Medulla oblongata (tissue), 1 donor: ENCODE measurements around the gene MAP2K6.
A peak's percentile ranks its signal among the peaks of the same experiment; 100 is the strongest.

Experiments used
- DNase-seq: peaks from one replicate; pipeline ENCODE4 v3.0.0-alpha.2; 2015; ENCODE audit errors: extremely low spot score

MAP2K6 gene

DNA sequence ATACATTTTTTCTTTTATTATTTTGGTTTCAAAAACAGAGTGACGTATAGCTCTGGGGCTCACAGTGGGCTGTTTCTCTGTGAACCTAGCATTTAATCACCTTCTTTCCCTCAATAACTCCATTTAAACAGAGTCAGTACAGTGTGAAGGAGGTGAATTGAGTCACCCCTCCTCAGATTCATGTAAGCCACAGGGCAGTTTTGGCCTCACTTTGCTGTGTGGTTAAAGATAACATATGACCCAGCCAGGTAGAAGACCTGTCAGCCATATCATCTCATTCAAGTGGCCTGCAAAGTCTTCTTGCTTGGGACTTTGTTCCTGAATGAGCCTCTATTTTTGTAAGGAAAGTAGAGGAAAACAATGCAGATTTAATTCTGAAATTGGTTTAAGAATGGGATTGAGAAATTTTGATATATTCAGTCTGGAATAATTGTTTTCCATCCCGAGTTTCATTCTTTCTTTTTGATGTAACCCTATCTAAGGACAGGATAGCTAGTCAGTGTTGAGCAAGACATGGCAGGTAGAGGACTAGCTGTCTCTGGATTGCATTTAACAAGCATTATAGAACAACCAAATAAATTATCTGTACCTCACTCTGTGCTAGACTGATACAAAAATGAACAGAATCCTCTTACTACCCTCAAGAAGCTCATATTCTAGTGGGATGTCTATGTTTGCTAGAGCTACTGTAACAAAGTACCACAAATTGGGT, 13.1 kb downstream of the MAP2K6 start:
- DNase-seq: no peak

DNA sequence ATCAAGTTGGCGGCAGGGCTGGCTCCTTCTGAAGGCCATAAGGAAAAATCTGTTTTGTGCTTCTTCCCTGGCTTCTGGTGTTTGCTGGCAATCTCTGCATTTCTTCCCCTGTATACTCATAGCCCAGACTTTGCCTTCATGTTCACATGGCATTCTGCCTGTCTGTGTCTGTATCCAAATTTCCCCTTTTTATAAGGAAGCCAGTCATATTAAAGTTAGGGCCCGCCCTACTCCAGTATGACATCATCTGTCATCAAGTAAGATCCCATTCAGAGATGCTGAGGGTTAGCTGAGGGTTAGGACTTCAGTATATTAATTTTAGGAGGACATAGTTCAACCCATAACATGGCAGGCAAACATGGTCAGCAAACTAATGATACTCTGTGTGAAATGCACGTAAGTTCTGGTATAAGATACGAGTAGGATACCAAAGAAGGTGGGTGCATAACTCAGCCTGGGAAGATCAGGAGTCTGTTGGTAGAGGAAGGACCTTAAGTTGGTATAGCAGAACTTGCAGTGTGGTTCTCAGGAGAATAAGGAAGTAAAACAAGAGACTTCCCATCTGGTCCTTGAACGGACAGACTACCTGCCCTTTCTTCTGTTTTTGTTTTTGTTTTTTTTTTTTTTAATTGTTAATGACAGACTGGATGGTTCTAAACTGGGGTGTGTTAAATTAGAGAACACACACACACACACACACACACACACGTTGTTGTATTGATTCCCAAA, 13.9 kb downstream of the MAP2K6 start:
- DNase-seq: peak; percentile 60

DNA sequence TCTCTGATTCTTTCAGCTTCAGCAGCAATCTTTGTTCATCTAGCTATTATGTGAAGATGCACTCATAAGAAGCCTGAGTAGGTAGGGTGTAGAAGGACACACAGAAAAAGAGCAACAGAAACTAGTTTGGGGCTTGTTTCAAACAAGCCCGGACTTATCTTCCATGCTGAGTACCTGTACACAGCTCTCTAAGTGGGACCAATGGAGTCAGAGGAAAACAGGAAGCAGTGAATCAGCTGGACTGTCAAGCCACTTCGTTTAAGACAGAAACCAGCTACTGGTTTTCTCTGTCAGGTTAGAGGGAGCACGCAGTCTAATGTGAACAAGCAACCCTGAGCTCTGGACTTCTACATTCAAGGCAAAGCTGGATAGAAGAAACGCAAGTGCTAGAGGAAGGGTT, 16.0 kb downstream of the MAP2K6 start:
- no peak for DNase-seq

DNA sequence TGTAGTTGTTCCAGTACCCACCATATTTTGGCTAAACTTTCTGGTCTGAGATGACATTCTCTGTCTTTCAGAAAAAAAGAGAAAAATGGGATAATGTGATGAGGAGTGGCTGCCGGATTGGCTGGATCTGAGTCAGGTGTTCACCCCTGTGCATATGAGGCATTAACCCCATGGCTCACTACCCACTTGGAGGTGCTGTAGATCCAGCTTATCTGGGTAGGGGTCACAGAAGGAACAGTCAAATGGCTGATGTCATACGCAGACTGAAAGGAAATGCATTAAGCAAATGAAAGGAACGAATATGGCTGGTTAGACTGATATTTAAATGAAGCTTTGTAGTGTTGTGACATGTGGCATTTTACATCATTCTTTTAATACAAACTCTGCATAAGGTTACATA, 17.3 kb downstream of the MAP2K6 start:
- no peak for DNase-seq

GRCh38 chr17:69433093-69433492, 18.6 kb downstream of the MAP2K6 start:
- no peak for DNase-seq

DNA sequence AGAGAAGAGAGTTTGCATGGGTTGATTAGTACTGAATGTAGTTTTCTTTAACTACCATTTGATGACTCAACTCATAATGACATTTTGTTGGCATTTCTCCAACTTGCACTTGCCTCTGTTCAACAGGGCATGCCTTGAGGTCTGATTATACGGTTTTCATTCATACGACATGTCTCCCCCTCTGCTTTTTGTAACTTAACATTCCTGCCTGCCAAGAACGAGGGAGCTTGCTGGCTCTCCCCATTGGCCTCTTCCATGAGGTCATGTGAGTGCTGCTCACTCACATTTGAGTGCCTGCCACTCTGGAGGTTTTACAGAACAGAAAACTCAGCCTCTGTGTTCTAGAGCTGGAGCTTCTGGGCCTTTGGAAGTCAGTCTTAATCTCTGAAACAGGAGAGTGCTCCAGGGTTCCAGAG, 19.7 kb downstream of the MAP2K6 start:
- DNase-seq: peak; percentile 77

- DNase-seq: no peak
Observed at GRCh38 chr17:69435971-69436696, 21.6 kb downstream of the MAP2K6 start.

DNA sequence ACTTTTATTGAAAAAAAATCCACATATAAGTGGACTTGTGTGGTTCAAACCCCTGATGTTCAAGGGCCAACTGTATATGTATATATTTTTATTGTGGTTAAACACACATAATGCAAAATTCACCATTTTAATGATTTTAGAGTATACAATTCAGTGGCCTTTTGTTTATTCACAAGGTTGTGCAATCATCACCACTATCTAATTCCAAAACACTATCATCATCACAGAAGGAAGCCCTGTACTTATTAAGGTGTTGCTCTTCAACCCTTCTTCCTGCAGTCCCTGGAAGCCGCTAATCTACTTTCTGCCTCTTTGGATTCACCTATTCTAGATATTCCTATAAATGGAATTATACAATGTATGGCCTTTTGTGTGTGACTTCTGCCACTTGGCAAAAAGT, 23.0 kb downstream of the MAP2K6 start:
- DNase-seq: no peak

DNA sequence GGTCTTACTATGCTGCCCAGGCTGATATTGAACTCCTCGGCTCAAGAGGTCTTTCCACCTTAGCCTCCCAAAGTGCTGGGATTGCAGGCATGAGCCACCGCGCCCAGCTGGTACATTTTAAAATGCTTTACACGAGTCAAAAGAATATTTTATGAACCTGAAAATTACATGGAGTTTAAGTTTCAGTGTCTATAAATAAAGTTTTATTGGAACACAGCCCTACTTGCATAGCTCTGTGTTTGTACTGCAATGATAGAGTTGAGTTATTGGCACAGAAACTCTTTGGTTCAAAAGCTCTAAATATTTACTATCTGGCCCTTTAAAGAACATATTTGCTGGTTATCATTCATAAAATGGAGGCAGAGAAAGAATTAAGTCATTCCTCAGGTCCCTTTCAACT, 24.3 kb downstream of the MAP2K6 start:
- no peak for DNase-seq

DNA sequence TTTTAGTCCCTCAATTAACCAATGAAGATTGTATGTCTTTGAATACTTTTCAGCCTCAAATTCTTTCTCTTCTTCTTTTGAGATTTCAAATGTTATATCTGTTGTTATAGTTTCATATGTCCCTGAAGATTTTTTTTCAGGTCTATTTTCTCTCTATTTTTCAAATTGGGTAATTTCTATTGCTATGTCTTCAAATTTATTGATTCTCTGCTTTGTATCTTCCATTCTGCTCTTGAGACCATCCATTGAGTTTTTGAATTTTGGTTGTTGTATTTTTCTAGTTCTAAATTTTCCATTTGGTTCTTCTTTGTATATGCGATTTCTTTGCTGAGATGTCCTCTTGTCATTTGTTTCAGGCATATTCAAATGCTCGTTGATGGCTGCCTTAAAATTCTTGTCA, 26.7 kb downstream of the MAP2K6 start:
- DNase-seq: no peak

DNA sequence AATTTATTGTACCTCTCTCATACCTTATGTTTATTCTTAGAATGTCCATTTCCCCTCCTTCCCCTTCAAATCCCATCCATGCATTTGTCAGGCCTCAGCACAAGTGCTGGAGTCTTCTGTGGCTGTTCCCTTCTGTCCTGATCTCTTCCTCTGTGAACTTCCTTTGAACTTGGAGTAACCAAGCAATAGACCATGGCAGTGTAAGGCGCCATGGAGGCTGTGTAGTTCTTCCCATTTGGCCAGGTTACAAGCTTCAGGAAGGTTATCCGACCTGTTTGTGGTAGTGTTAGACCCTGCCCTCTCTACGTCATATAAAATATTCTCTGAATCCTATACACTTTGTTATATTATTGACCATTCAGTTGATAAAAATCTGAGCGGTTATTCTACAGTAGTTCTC, 28.6 kb downstream of the MAP2K6 start:
- DNase-seq: no peak

DNA sequence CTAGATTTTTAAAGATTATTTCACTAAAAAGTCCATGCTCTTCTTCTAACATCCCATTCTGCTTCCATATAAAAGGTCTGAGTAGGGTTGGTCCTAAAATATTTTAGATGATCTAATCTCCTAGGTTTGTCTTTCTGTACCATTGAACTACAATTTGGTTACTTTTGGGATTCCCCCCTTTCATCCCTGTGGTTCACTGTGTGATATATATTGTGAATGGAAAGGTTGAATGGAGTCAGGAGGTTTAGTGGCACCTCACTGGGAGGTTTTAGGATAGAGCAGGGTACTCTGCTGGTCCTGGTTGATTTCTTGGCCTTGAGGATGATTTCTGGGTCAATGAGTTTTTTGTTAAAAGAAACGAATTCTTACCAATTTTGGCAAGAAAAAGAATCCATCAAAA, 29.5 kb downstream of the MAP2K6 start:
- DNase-seq: no peak

DNA sequence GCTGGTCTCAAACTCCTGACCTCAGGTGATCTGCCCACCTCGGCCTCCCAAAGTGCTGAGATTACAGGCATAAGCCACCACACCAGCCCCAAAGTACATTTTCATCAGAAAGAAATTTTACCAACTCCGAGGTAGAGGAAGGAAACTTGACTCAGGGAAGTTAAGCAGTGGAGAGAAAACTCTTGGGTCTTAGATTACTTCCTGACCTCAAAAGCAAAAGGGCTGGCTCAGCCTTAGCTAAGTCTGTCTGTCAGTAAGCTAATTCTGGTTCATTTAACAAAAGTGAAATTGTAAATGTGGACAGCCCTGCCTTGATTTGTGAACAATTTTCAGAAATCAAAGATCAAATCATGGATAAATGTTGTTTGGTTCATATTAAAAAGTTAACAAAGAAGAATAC, 30.6 kb downstream of the MAP2K6 start:
- no peak for DNase-seq

DNA sequence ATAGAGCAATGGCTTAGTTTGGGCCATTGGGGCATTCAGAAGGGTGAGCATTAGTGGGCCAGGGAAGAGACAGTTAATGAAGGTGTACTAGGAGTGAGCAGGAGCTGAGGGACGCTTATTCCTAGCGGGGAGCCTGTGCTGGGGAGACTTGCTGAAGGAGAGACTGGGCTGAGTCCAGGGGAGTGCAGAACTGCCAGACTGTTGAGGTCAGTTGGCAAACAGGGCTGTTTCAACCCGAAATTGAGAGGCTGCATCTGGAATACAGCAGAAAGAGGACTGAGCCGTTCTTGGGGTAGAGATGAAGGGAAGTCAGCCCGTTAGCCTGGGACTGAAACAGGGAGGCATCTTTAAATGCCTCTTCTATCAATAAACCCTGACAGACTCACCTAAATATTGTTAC, 33.2 kb downstream of the MAP2K6 start:
- DNase-seq: peak; percentile 75

DNA sequence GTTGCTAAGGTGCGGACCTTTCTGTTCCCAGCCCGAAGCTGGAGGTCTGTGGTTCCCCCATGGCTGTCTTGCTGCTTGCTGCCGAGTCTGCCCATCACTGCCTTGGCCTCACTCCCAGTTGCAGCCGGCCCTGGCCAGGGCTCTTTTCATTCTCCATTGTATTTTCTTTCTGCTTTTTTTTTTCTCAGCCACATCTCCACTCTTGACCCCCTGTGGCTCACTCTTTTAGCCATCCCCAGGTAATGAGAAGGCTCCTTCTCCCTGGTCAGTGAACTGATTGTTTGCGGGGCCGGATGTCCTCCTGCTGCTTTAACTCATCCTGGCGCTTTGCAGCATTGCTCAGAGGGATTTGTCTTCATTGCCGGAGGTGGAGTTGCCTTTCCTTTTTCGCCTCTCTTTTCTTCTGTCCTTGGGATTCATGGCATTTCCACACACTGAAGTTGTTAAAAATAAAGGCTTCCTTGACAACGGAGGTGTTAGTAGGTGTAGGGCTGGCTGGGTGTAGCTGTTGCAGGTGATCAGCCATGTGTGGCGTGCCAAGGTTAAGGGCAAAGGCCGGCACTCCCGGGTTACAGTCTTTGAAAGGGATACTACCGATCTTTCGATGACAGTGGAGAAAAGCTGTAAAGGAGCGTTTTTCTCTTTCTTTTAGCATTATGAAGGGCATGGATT, 34.1 kb downstream of the MAP2K6 start:
- peak; percentile 86 for DNase-seq

DNA sequence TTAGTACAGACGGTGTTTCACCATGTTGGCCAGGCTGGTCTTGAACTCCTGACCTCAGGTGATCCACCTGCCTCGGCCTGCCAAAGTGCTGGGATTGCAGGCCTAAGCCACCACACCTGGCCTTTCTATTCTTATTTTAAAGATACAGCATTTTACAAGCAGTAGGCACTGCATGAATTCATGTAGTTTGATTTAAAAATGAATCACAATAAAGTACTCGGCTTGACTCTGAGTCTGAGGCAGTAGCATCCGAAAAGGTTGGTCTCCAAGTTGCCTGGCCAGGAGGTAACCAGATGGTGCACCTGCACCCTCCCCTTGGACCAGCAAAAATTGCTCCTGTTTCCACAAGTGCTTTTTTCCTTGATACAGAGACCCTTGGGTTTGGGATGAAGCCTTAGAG, 35.6 kb downstream of the MAP2K6 start:
- DNase-seq: no peak

DNA sequence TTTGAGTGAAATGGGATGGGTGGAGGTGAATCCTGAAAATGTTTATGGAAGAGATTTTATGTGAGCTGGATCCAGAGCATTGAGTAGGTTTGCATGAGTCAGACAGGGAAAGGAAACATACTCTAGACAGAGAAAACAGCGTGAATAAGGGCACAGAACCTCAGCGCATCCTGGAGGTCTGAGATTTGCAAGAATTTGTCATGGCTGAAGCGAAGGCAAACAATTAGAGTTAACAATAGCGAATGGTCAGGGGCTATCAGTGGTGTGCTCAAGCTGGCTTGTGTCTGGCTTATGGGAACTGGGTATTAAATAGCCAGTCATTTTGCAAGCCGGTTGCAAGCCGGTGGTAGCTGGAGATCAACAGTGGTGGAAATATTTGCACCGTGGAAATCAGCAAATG, 36.4 kb downstream of the MAP2K6 start:
- no peak for DNase-seq

DNA sequence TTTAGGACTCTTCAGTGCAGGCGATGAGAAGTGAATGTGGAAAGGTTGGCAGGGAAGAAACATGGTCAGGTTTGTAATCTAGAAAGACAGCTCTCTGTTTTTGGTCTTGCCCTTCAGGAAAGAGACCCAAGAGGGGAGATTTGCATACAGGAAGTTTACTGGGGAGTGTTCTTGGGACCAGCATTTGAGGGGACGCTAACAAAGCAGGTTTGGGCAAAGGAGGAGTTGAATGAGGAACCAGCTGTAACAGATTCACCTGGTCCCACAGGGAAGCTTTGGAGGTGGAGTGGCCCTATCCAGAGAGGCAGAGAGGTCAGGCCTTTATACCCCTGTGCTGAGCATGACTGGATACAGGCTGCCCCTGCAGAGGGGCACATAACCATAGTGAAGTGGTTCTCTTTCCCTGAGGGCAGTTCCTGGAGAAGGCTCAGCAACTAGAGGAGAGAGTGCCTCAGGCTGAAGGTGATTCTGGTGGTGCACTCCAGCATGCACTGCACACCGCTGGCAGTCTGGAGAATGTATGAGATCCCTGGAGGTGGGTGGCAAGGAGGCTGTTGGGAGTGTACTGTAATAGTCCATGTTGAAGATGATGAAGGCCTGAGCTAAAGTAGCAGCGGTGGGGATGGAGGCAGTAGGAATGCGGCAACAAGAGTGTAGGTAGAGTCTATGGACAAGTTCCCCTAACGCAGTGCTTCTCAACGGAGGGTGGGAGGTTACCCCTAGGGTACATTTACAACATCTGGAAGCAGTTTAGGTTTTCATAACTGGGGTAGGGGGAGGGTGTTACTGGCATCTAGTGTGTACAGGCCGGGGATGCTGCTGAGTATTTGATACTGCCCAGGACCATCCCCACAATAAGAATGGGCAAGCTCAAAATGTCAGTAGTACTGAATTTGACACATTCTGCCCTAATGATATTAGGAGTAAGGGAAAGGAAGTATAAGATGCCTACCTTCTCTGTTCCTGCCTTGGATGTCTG, 37.2 kb downstream of the MAP2K6 start:
- no peak for DNase-seq

DNA sequence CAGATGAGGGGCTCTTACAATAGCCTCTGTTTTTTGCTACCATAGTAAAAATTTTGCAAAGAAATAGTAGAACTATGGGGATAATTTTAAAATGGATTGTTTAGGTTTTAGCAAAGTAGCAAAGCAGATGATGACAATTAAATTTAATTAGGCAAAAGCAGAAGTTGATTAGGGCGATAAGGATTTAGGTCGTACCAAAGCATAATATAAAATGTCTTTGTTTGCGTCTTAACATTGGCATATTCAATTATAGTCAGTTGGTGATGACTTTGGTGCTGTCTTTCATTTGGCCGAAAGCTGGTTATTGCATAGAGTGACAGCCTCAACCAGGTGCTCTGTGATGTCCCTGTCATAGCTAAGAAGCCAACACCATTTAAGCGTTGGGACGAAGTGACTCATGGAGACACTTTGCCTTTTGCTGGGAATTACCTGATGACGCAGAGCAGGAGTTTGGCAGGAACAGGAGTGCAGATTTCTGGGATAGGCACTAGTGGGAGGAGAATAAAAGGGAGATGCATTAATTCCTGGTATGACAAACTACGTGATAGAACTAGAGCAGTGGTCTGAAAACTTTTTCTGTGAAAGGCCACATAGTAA, 38.3 kb downstream of the MAP2K6 start:
- DNase-seq: no peak

GRCh38 chr17:69454051-69454450, 39.6 kb downstream of the MAP2K6 start:
- DNase-seq: no peak

GRCh38 chr17:69455040-69455439, 40.5 kb downstream of the MAP2K6 start:
- DNase-seq: no peak
